ENCODE data around the gene RAP1GAP.
"Not testable (repeated sequence)": the region's sequence is repeated elsewhere in the genome, so short reads cannot be mapped to it uniquely, and the experiment has no call there.

Gene RAP1GAP

DNA sequence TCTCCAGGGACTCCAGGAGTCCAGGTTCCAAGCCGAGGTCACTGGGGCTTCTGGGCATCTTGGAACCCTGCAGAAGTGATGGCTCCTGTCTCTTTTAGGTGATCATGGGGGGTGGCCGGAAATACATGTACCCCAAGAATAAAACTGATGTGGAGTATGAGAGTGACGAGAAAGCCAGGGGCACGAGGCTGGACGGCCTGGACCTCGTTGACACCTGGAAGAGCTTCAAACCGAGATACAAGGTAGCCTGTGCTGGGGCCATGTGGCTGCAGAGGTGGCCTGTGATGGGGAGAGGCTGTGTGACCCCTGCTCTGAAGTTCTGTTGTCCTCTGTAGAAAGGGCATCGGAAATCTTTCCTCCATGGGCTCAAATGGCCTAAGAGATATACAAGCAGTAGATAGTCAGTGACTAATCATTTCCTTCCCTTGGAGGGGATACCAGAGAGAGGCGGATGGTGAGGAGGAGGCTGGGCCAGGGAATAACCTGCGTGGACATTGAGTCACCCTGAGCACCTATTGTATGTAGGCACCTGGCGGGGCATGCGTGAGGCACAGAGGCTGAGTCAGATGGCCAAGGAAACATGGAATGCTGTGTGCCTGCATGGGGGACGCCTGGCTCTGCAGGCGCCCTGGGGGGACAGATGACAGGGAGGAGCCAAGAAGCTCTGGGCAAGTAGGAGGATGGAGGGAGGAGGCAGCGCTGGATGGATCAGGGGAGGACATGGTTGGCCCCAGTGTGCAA, 101.0 kb downstream of the RAP1GAP start:
- DNase-seq: no peak

DNA sequence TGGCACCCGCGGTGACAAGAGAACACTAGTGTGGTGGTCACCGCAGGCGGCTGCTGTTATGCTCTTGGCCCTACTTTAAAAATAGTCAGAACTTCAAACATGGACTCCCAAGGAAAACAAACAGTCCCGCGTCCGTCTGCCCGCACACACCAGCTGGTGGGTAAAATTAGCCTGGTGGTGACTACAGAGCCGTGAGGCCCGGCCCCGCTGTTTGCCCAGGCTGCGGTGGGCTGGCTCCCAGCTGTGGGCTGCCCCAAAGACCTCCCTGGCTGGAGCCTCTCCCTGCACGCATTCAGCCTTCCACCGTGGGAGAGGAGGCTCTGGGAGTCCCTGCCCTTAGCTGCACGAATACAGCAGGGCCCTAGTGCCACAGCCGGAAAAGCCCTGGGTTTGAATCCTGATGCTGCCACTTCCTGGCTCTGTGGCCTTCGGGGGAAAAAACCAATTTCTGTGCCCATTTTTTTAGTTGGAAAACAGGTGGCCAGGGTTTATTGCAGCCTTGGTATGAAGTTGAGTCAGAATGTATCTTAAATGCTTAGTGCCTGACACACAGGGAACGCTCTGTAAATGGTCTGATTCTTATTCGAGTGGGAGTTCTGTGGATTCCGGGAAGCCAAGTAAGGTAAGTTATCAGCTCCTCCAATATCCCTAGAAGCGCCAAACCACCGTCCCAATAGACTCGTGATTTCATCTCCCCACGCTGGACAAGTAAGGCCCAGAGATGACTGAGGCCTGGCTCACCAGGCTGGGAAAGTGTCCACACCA, 101.7 kb downstream of the RAP1GAP start:
- no peak for DNase-seq

DNA sequence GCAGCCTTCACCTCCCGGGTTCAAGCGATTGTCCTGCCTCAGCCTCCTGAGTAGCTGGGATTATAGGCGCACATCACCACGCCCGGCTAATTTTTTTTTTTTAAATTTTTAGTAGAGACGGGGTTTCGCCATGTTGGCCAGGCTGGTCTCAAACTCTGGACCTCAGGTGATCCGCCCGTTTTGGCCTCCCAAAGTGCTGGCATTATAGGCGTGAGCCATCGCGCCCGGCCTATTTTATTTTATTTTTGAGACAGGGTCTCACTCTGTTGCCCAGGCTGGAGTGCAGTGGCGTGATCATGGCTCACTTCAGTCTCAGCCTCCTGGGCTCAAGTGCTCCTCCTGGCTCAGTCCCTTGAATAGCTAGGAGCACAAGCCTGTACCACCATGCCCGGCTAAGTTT, 102.8 kb downstream of the RAP1GAP start:
- not testable (repeated sequence) for DNase-seq

DNA sequence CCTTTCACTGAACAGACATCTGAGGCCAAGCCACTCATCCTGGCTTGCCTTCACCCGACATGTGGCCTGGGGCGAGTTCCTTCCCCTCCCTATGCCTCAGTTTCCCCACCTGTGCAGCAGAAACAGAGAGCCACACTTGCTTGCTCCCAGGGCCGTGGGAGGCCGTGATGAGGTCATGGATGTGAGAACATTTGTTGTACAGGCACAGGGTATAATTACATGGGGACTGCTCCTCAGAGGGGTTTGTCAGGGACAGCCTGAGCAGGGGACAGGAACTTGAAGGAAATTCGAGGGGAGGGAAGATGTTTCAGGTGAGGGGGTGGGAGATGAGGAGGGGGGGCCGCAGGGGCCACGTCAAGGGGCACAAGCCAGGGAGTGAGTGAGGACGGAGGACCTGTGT, 103.9 kb downstream of the RAP1GAP start:
- no peak for DNase-seq

DNA sequence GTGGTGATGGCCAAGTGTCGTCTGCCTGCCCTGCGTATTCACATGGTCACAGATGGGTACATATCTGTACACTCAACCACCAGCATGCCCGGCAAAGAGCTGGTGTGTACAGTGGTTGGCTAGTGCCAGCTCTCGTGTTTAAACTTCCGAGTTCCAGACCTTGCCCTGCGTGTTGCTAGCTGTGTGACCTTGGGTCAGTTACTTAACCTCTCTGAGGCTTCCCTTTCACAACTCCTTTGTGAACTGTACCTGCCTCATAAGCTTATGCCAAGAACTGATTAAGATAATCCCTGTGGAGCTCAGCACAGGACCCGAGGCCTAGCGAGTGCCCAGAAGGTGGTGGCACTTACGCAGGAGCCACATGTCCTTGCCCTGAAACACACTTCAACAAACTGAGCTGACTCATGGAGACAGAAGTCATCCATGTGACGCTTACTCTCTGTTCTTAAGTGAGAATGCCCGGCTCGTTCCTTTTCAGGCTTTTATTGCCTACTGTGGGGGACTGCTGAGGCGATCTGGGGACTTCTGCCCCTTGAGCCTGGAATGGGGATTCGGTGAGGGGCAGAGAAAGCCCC, 104.5 kb downstream of the RAP1GAP start:
- no peak for DNase-seq

DNA sequence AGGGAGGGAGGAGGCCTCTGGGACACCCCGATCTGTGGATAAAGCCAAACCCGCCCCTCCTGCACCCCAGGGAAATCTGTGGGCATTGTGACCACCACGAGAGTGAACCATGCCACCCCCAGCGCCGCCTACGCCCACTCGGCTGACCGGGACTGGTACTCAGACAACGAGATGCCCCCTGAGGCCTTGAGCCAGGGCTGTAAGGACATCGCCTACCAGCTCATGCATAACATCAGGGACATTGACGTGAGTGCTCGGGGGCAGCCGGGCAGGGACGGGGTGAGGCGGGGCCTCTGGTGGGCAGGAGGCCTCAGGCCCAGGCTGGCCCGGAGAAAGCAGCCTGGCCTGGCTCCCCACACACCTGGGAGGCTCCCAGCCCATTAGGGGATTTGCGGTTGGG, 105.2 kb downstream of the RAP1GAP start:
- DNase-seq: no peak

DNA sequence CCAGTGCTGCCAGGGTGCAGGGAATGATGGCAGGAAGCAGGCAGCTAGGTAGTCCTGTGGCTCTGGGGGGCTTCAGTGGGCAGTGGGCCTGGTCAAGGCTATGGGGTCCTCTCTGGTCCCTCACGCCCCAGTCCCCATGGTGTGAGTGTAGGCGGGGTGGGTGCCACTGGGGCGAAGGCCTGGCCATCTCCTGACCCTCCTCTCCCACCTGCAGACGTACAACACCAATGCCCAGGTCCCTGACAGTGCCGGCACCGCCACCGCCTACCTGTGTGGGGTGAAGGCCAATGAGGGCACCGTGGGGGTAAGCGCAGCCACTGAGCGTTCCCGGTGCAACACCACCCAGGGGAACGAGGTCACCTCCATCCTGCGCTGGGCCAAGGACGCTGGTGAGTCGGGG, 106.3 kb downstream of the RAP1GAP start:
- no peak for DNase-seq

DNA sequence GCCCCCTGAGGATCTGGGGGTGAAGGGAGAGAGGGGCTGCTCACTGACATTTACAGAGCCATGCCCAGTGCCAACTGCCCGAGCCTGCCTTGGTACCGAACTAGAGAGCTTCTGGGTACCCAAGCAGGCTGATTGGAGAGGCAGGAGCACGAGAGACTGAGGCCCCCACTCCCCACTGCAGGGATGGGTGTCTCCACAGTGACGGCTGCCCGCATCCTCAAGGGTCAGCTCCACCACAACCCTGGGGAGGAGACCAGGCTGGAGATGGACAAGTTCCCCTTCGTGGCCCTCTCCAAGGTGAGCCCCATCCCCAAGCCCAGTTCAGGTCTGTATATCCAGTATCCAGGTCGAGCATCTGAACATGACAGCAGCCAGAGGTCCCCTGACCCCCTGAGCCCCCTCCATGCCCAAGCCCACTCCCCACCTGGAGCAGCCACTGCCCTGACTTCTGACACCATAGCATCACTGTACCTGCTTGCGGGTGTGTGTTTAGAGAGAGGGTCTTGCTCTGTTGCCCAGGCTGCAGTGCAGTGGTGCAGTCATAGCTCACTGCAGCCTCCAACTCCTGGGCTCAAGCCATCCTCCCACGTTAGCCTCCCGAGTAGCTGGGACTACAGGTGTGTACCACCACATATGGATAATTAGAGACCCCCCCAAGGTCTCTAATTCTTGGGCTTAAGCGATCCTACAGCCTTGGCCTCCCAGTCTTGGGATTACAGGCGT, 108.1 kb downstream of the RAP1GAP start:
- no peak for DNase-seq

DNA sequence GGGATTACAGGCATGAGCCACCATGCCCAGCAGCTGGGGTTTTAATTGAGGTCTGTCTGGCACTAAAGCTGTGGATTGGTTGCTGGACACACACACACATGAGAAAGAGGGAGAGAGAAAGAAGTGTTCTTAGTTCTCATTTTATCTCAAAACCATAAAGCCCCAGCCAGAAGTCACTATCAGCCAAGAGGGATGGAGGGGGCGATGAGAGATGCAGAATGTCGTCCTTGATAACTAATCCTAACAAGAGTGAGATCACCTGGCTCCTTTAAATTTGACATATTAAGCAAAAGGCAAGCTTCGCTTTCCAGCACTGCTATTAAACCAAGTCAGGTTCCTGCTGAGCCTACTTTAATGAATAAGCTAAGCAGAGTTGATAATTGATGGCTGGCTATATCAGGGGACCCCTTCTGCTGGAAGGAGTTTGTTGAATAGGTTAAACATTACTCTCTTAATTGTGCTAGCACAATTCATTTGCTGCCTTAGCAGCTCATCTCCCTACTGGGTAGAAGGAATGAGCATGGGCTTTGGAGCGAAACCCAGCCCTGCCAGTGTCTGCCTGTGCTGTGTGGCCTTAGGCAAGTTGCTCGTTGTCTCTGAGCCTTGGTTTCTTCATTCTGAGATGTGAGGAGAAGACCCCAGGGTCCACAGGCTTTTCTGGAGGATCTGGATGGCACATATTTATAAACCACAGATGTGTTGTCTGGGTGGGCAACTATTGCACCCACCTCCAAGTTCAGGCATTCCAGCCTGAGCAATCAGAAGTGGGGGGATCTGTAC, 109.2 kb downstream of the RAP1GAP start:
- DNase-seq: no peak

DNA sequence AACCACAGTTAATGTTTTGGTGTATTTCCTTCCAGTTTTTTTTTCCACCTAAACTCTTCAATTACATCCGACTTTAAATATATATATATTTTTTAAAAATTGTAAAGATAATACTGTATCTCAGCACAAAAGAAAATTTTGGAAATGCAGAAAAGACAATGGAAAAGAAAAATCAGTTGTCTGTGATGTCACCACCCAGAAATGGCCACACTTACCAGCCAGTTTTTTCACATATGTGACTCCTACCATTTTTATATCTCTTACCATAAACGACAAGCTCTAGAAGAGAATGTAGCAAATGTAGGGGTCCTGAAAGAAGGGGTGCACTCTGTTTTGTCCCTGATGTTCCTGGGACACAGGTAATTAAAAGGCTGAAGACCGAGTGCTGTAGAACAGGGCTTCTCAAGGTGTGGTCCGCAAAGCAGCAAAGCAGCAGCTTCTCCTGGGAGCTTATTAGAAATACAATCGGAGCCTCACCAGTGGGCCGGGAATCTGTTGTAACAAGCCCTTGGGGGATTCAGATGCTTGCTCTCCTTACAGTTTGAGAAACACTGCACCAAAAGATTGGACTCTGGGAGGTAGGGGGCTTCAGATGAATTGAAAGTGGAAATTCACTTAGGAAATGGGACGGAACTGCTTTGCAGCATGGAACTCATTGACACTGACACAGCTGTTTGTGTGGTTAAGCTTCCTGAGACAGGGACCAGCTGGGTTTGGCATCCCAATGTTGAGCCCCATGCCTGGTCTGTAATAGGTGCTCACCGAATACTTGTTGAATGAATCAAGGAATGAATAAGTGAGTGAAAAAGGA, 115.8 kb downstream of the RAP1GAP start:
- no peak for DNase-seq

DNA sequence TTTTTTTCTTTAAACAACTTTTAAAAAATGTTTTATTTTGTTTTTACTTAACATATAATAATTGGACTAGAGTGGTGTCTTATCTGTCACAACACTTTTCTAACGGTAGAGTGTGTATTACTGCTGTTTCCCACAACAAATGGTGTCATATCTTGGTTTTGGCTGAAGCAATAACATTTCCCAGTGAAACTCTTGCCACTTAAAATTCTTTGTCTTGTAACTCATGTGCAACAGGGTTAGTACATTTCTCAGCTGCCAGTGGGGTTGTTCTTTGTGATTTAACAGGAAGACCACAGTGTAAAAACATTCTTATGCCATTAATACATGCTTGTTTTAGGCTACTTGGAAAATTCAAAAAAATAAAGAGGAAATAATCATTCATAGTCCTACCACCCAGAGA, 116.4 kb downstream of the RAP1GAP start:
- no peak for DNase-seq

DNA sequence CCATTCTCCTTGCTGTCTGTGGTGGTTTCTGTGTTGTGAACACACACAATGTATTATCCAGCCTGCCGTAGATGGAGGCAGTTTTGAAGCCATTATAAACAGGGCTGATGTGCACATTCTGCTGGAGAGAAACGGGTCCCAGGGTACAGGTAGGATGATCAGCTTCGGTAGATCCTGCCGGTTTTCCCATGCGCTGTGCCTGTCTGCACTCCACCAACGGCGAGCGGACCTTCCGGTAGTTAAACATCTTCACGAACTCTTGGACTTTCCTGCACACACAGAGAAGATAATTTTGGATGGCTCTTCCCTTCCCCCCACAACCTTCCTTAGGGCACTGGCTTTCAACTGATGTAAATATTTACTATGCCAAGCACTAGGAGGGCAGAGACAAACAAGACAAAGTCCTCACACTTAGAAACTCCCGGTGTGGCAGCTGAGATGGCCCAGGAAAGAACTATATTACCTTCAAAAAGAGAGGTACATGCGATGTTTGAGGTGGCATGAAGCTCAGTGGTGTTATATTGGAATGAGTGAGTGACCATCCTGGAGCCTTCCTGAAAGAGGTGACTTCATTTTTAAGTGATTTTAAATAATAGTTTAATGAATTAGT, 118.2 kb downstream of the RAP1GAP start:
- peak; percentile 8 for DNase-seq

DNA sequence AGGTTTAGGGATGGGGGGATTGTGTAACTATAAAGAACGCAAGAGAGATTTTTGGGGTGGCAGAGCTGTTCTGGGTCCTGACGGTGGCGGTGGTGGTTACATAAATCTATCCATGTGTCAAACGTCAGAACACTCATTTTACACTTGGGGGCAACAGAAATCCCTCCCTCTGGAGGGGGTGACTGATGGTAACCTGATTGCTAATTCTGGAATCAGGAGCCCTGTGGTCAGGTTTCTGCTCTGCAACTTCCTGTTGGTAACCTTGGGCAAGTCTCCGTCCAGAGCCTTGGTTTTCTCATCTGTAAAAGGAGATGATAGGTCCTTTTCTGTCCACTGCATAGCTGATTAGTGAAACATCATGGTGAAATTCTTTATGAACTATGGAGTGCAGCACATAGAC, 119.1 kb downstream of the RAP1GAP start:
- DNase-seq: no peak

DNA sequence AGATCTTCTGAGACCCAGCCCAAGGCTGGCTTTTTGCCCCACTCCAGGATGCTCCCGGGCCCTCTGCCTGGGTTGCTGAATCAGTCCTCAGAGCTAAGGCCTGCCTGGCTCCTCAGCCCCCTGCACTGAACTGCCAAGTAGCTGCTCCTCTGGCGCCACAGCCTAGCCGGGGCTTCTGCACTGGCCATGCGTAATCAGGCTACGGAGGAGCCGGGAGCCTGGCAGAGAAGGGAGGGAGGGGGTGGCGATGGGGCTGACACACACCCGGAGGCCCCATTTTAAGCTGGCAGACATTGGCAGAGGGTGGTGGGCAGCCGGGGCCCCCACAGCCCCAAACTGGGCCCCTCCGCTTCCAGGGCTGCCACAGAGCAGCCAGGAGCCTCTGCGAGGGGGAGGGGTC, 121.3 kb downstream of the RAP1GAP start:
- no peak for DNase-seq

Data from NCI-H510A treated with DMSO at 0.1 percent for 48 hours (cell line).